HAP-1 (cell line): ENCODE measurements around the gene MVD.

ENCODE experiments used
- DNase-seq, 2 experiments: peaks; one replicate each; pipeline ENCODE4 v3.0.0-alpha.2; 2016 to 2020; ENCODE audit warnings: low spot score in 2 of 2
- H3K27me3 ChIP-seq: fragments of 250-450 bp; sonication (Bioruptor Pico); 2 replicates; pipeline ENCODE4 v1.5.1; 2020; ENCODE audit warnings: low read depth, mild to moderate bottlenecking, moderate library complexity
- H3K36me3 ChIP-seq: fragments of 250-450 bp; sonication (Bioruptor Pico); replicated peaks from 2 replicates; pipeline ENCODE4 v1.5.1; 2020; ENCODE audit warnings: mild to moderate bottlenecking
- H3K4me1 ChIP-seq: fragments of 250-450 bp; sonication (Bioruptor Pico); 2 replicates; pipeline ENCODE4 v1.5.1; 2020; ENCODE audit warnings: mild to moderate bottlenecking
- H3K4me3 ChIP-seq: fragments of 250-450 bp; sonication (Bioruptor Pico); 2 replicates; pipeline ENCODE4 v1.5.1; 2020; ENCODE audit warnings: mild to moderate bottlenecking, moderate library complexity
- H3K9me3 ChIP-seq: fragments of 250-450 bp; sonication (Bioruptor Pico); 2 replicates; pipeline ENCODE4 v1.5.1; 2020; ENCODE audit warnings: mild to moderate bottlenecking, moderate library complexity
- in situ Hi-C: fragments of 300-500 bp; cut with MboI; formaldehyde crosslinking; loops from 3 replicates; pipeline ENCODE4 v1.14.3; 2020; ENCODE audit warnings: low sequenced_read_pairs, inconsistent platforms, mixed read lengths

Gene MVD

GRCh38 chr16:88701581-88702370 lies 38.9 kb upstream of the MVD start:
- in situ Hi-C loops = no loop called here
- H3K27me3 ChIP-seq = no peaks in the 10 kb centered on the region
- H3K9me3 ChIP-seq = no peaks in the 10 kb centered on the region
- no peak for DNase-seq
- peaks cover 23% of the 10 kb centered on the region for H3K36me3 ChIP-seq
- H3K4me3 ChIP-seq = no peak overlapping the region
- H3K4me1 ChIP-seq = no peaks in the 10 kb centered on the region

GRCh38 chr16:88700636-88701482 lies 38.0 kb upstream of the MVD start:
- no peaks in the 10 kb centered on the region for H3K4me1 ChIP-seq
- H3K9me3 ChIP-seq = no peaks in the 10 kb centered on the region
- peaks cover 20% of the 10 kb centered on the region for H3K36me3 ChIP-seq
- no peak overlapping the region for H3K4me3 ChIP-seq
- DNase-seq = no peak
- in situ Hi-C loops = no loop called here
- H3K27me3 ChIP-seq = no peaks in the 10 kb centered on the region

GRCh38 chr16:88700322-88700635 lies 37.4 kb upstream of the MVD start:
- Histone ChIP-seq H3K9me3 (no peaks in the 10 kb centered on the region), H3K36me3 (peaks cover 20% of the 10 kb centered on the region), H3K4me1 (no peaks in the 10 kb centered on the region), H3K4me3 (no peak overlapping the region), H3K27me3 (no peaks in the 10 kb centered on the region)
- in situ Hi-C loops = no loop called here
- no peak for DNase-seq

- Histone ChIP-seq H3K9me3 (no peaks in the 10 kb centered on the region), H3K36me3 (peaks cover 20% of the 10 kb centered on the region), H3K27me3 (no peaks in the 10 kb centered on the region), H3K4me3 (no peak overlapping the region), H3K4me1 (no peaks in the 10 kb centered on the region)
- in situ Hi-C loops = no loop called here
- DNase-seq = no peak
These were observed 36.3 kb upstream of the MVD start for GRCh38 chr16:88699180-88699579.

- H3K4me3 ChIP-seq = no peak overlapping the region
- no peaks in the 10 kb centered on the region for H3K9me3 ChIP-seq
- peaks cover 20% of the 10 kb centered on the region for H3K36me3 ChIP-seq
- DNase-seq = no peak
- no peaks in the 10 kb centered on the region for H3K27me3 ChIP-seq
- in situ Hi-C loops = no loop called here
- H3K4me1 ChIP-seq = no peaks in the 10 kb centered on the region
These were observed 35.8 kb upstream of the MVD start for GRCh38 chr16:88698646-88699045.

GRCh38 chr16:88697831-88698615 lies 35.1 kb upstream of the MVD start:
- no peaks in the 10 kb centered on the region for H3K27me3 ChIP-seq
- H3K36me3 ChIP-seq = peaks cover 20% of the 10 kb centered on the region
- no peaks in the 10 kb centered on the region for H3K9me3 ChIP-seq
- H3K4me1 ChIP-seq = no peaks in the 10 kb centered on the region
- in situ Hi-C loops = no loop called here
- DNase-seq = no peak
- H3K4me3 ChIP-seq = no peak overlapping the region

- H3K36me3 ChIP-seq = peaks cover 20% of the 10 kb centered on the region
- in situ Hi-C loops = no loop called here
- no peak for DNase-seq
- H3K4me1 ChIP-seq = no peaks in the 10 kb centered on the region
- H3K27me3 ChIP-seq = no peaks in the 10 kb centered on the region; the same call in 1 of the 2 replicates
- no peak overlapping the region for H3K4me3 ChIP-seq
- no peaks in the 10 kb centered on the region for H3K9me3 ChIP-seq
These were observed 34.4 kb upstream of the MVD start for GRCh38 chr16:88697116-88697830.

GRCh38 chr16:88696441-88696840 lies 33.5 kb upstream of the MVD start:
- in situ Hi-C loops = no loop called here
- Histone ChIP-seq H3K4me3 (no peak overlapping the region), H3K9me3 (no peaks in the 10 kb centered on the region), H3K36me3 (peaks cover 20% of the 10 kb centered on the region), H3K4me1 (no peaks in the 10 kb centered on the region), H3K27me3 (no peaks in the 10 kb centered on the region; the same call in 1 of the 2 replicates)
- DNase-seq = no peak

- Histone ChIP-seq H3K36me3 (peaks cover 20% of the 10 kb centered on the region), H3K27me3 (no peaks in the 10 kb centered on the region; the same call in 1 of the 2 replicates), H3K4me1 (no peaks in the 10 kb centered on the region), H3K4me3 (no peak overlapping the region), H3K9me3 (no peaks in the 10 kb centered on the region)
- in situ Hi-C loops = no loop called here
- DNase-seq = no peak
These were observed 32.9 kb upstream of the MVD start for GRCh38 chr16:88695753-88696152.

GRCh38 chr16:88695218-88695617 lies 32.3 kb upstream of the MVD start:
- no peaks in the 10 kb centered on the region for H3K4me1 ChIP-seq
- in situ Hi-C loops = no loop called here
- H3K4me3 ChIP-seq = no peak overlapping the region
- H3K9me3 ChIP-seq = no peaks in the 10 kb centered on the region
- H3K27me3 ChIP-seq = no peaks in the 10 kb centered on the region; the same call in 1 of the 2 replicates
- no peak for DNase-seq
- peaks cover 15% of the 10 kb centered on the region for H3K36me3 ChIP-seq

- no peak for DNase-seq
- Histone ChIP-seq H3K9me3 (no peaks in the 10 kb centered on the region), H3K27me3 (no peaks in the 10 kb centered on the region; the same call in 1 of the 2 replicates), H3K4me1 (no peaks in the 10 kb centered on the region), H3K36me3 (peaks cover 13% of the 10 kb centered on the region), H3K4me3 (no peak overlapping the region)
- in situ Hi-C loops = no loop called here
These were observed 31.6 kb upstream of the MVD start for GRCh38 chr16:88694221-88695087.

GRCh38 chr16:88693420-88694177 lies 30.7 kb upstream of the MVD start:
- Histone ChIP-seq H3K27me3 (no peaks in the 10 kb centered on the region; the same call in 1 of the 2 replicates), H3K9me3 (no peaks in the 10 kb centered on the region), H3K4me1 (no peaks in the 10 kb centered on the region), H3K4me3 (no peak overlapping the region), H3K36me3 (peaks cover 9% of the 10 kb centered on the region)
- no peak for DNase-seq
- in situ Hi-C loops = no loop called here
